Muscle of leg (tissue), 16 donors: Measurements from ENCODE around the gene TRIM77. TPM values are rescaled to one million over a fixed set of nuclear protein-coding genes. Genes with fewer than 3 reads are reported as not detected.
"Not testable (repeated sequence)": the region's sequence is repeated elsewhere in the genome, so short reads cannot be mapped to it uniquely, and the experiment has no call there.

Experiments used
- DNase-seq: peaks from one replicate; pipeline ENCODE4 v3.0.0; 2013
- H3K27ac ChIP-seq: one replicate; pipeline ENCODE4 v1.5.1; 2013; ENCODE audit warnings: mild to moderate bottlenecking, low read length, control low read depth
- H3K27me3 ChIP-seq: one replicate; pipeline ENCODE4 v1.6.1; 2013; ENCODE audit warnings: low read length; ENCODE audit not compliant: control insufficient read depth, insufficient read depth
- H3K36me3 ChIP-seq: one replicate; pipeline ENCODE4 v1.6.1; 2013; ENCODE audit warnings: low read length; ENCODE audit not compliant: control insufficient read depth, insufficient read depth
- H3K4me1 ChIP-seq: one replicate; pipeline ENCODE4 v1.6.1; 2013; ENCODE audit warnings: low read length; ENCODE audit not compliant: control insufficient read depth, insufficient read depth
- H3K4me3 ChIP-seq: one replicate; pipeline ENCODE4 v1.5.1; 2013; ENCODE audit warnings: low read length, control low read depth
- H3K9me3 ChIP-seq: replicated peaks from 2 replicates; pipeline ENCODE4 v1.6.1; 2013; ENCODE audit warnings: low read depth, low read length; ENCODE audit not compliant: control insufficient read depth
- WGBS: methylation state at CpG from one replicate; pipeline ENCODE4 v1.1.5; 2013; ENCODE audit warnings: missing lambda C conversion rate; ENCODE audit not compliant: insufficient coverage; 5-methylcytosine and 5-hydroxymethylcytosine counted together
- long read RNA-seq, 11 donors: transcript quantifications; one replicate each; lab custom pipeline, GENCODE V29; 2026
- polyA plus RNA-seq, 8 donors: library from polyadenylated mRNA; unstranded; fragments of 120-200 nt; gene quantifications; one replicate each; pipeline versions ENCODE4 v1.2.1 to v1.2.3, GENCODE V29; 2013; ENCODE audit warnings: inconsistent platforms in 1 of 8, low replicate concordance in 1 of 8; ENCODE audit not compliant: insufficient read length in 8 of 8, insufficient read depth in 1 of 8
- total RNA-seq: library from RNA; stranded (reverse); fragments of 120-200 nt; gene quantifications from one replicate; pipeline ENCODE4 v1.2.4, GENCODE V29; 2013

The TRIM77 gene, protein sequence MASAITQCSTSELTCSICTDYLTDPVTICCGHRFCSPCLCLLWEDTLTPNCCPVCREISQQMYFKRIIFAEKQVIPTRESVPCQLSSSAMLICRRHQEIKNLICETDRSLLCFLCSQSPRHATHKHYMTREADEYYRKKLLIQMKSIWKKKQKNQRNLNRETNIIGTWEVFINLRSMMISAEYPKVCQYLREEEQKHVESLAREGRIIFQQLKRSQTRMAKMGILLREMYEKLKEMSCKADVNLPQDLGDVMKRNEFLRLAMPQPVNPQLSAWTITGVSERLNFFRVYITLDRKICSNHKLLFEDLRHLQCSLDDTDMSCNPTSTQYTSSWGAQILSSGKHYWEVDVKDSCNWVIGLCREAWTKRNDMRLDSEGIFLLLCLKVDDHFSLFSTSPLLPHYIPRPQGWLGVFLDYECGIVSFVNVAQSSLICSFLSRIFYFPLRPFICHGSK
- total RNA-seq (not detected), polyA plus RNA-seq (not detected)
- long read RNA-seq, donor 1, result 0 reads
- long read RNA-seq, donor 2, result 0 reads
- long read RNA-seq, donor 3, result 0 reads
- long read RNA-seq, donor 4, result 0 reads
- long read RNA-seq, donor 5, result 0 reads
- long read RNA-seq, donor 6, result 0 reads
- long read RNA-seq, donor 7, result 0 reads
- long read RNA-seq, donor 8, result 0 reads
- long read RNA-seq, donor 9, result 0 reads
- long read RNA-seq, donor 10, result 0 reads
- long read RNA-seq, donor 11, result 0 reads

DNA sequence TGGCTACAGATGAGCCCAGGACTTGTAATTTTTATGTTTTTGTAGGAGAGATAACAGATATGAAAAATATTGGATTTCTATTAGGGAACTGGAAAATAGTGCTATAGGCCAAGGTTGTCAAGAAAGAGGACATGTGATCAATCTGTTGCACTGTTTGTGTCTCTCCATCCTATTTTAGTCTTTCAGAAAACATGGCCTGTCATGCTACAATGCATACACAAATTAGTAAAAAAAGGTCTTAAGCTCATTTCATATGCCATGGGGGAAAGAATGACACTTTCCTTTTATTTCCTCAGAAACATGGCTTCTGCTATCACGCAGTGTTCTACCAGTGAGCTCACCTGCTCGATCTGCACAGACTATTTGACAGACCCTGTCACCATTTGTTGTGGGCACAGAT lies at the start of gene TRIM77:
Gene TRIM77 (plus strand): TSS at position 301 of the 400 bp plus-strand sequence. CDS start 0 bp downstream, at position 301.
- not testable (repeated sequence) for DNase-seq, H3K27me3 ChIP-seq, H3K4me3 ChIP-seq, H3K36me3 ChIP-seq, H3K4me1 ChIP-seq, H3K27ac ChIP-seq, H3K9me3 ChIP-seq
- WGBS, result no CpG with 5 or more reads among the region's 2 CpGs

DNA sequence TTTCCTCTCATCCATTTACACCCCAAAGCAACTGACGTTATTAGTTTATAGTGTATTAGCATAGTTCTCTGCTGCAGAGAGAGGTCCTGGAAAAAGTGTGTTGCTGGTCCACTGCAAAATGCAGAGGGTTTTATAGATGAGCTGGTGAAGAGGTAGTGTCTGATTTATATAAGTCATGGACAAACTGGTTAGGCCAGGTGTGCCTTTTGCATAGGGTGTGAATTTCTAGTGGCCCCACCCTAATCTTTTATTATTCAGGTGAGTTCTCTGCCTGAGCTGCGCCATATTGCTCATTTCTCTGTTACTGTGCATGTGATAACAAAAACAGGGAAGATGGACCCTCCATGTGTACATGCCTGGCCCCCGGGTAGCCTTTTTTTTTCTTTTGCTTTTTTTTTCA lies 43.1 kb upstream of the TRIM77 start:
- Histone ChIP-seq H3K4me3 (no peak overlapping the region), H3K36me3 (no peaks in the 10 kb centered on the region), H3K4me1 (no peaks in the 10 kb centered on the region), H3K27ac (no peak overlapping the region), H3K27me3 (no peaks in the 10 kb centered on the region), H3K9me3 (no peaks in the 10 kb centered on the region)
- no peak for DNase-seq
- 88% methylated on average over 1 of the region's 3 CpGs for WGBS

DNA sequence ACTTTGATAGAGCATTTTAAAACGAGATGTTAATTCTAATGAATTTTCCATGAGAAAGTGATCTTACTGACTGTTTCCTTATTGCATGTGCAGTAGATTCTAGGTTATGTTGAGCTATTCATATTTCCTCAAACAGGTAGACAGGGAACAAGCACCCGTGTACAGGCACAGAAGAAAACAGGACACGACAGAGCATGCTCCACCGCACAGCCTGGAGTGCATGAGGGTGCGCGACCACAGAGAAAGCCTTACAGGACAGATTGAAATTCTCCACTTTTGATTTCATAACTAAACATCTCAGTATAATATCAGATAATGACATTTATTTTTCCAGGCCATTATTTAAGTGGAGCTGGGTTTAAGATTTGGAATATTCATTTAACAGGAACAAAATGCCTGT lies 41.9 kb upstream of the TRIM77 start:
- not testable (repeated sequence) for H3K36me3 ChIP-seq, H3K4me1 ChIP-seq, H3K4me3 ChIP-seq, H3K27ac ChIP-seq, H3K27me3 ChIP-seq, H3K9me3 ChIP-seq, DNase-seq
- WGBS, result 73% methylated on average over 2 of the region's 6 CpGs

DNA sequence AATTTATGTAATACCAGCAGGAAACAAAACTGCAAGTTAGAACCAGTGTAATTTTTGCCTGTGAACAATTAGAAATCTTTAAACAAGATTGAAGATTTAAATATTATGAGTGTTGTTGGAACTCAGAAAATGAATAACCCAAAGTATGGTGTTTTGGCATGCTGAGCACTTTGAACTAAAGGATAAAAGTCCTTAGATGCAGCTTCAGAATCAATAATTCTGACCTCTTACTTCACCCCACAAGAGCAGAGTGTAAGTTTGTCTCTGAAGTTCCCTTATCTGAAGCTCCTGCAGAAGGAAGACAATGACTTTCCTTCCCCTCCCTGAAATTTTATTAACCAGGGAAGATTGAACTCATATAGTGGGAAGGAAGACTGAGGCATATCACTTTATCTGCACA lies 40.5 kb upstream of the TRIM77 start:
- H3K4me3 ChIP-seq, H3K4me1 ChIP-seq, H3K27me3 ChIP-seq, DNase-seq, H3K36me3 ChIP-seq, H3K27ac ChIP-seq, H3K9me3 ChIP-seq: not testable (repeated sequence)

DNA sequence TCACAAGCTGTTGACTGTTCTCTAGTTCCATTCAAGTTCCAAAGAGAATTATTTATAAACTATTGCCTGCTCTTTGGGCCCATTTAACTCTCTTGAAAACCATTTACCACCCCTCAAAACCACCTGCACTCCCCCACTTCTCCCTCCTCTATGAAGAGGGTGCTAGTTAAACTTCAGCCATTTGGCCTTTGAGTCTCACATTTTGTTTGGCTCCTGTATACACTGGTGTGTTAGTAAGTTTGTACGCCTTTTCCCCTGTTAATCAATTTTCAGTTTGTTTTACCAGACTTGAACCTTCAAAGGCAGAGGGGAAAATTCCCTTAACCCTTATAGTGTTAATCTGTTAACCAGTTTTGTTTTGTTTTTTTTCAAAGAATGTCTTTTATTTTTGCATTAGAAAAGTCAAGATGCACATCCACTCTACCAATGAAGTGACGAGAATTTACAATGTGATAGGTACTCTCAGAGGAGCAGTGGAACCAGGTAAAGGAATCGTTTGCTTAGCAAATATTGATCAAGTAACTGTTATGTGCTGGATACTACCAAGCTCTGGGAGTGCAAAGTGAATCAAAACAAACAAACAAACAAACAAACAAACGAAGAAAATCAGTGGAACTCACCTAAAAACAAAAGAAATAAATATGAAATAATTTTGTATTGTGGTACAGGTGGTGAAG lies 40.0 kb upstream of the TRIM77 start:
- not testable (repeated sequence) for DNase-seq, H3K27ac ChIP-seq, H3K9me3 ChIP-seq, H3K4me3 ChIP-seq, H3K4me1 ChIP-seq, H3K36me3 ChIP-seq, H3K27me3 ChIP-seq
- no CpG with 5 or more reads among the region's 4 CpGs for WGBS

DNA sequence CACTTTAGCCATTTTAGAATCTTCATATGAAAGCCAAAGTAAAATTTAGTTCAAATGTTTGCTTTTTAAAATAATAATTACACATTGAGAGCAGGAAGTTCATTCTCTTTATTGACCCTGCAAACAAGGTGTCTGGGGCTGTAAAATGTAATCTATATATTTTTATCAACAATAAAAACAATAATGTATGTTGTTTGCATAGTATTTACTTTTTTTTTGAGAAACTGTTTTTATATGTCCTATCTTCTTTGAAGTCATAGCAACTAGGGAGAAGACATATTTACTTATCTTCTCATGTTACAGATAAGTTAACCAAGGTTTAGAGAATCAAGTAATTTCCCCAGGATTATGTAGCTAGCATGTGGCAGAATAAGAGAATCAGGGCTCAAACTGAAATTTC lies 37.6 kb upstream of the TRIM77 start:
- not testable (repeated sequence) for H3K4me3 ChIP-seq, H3K4me1 ChIP-seq, H3K9me3 ChIP-seq, DNase-seq, H3K27me3 ChIP-seq, H3K27ac ChIP-seq, H3K36me3 ChIP-seq

DNA sequence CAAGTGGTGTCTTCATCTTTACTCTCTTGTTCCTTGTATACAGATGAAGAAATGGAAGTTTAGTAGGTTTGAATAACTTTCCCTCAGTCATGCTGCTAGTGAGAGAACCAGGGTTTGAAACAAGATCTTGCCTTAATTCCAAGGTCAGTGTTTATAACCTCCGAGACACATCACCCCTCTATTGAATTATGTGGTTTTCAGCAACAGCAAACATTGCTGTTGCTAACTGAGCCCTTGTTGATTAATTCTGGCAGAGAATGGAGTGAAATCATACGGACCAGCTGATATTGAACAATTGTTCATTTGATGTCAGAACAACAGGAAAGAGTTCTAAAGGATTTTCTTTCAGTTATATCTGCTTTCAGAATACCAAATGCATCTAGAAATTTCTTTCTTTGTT lies 36.7 kb upstream of the TRIM77 start:
- not testable (repeated sequence) for H3K4me3 ChIP-seq, H3K27me3 ChIP-seq, H3K4me1 ChIP-seq, H3K27ac ChIP-seq, DNase-seq, H3K36me3 ChIP-seq, H3K9me3 ChIP-seq
- no CpG with 5 or more reads among the region's 2 CpGs for WGBS

DNA sequence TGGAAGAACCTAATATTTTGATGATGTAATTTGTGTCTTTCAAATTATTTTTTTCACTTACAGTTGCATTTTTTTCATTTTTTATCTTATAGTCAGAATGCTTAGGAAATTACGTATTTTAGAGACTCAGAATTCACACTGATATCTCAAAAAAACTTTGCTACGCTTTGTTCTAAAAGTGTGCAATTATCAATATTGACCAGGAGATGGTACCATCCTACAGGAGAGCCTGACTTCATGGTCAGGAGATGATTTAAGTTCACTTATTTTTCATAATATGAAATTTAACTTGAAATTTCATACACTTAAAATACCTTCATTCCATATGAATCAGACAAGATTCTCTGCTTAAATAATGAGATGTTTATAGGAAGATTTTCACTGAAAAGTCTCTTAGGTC lies 34.7 kb upstream of the TRIM77 start:
- H3K27ac ChIP-seq, H3K9me3 ChIP-seq, H3K4me1 ChIP-seq, H3K36me3 ChIP-seq, DNase-seq, H3K4me3 ChIP-seq, H3K27me3 ChIP-seq: not testable (repeated sequence)
- WGBS, result no CpG with 5 or more reads among the region's 2 CpGs

DNA sequence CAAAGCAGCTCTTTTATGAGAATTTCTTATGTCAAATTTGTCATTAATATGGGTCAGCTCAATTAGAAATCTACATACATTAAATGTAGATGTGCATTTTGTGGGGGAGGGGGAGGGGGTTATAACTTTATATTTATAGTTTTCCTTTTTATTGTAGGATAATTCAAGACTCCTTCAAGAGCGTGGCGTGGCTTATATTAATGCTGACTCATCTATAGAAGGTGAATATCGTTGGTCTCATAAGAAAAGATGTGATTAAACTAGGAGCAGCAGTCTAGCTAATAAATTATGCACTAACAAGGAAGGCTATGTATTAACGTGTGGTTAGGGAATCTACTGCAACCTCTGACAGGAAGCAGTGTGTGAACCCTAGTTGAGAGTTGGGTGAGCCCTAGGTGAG lies 34.2 kb upstream of the TRIM77 start:
- no CpG with 5 or more reads among the region's 4 CpGs for WGBS
- H3K27me3 ChIP-seq, H3K4me1 ChIP-seq, DNase-seq, H3K36me3 ChIP-seq, H3K4me3 ChIP-seq, H3K27ac ChIP-seq, H3K9me3 ChIP-seq: not testable (repeated sequence)

DNA sequence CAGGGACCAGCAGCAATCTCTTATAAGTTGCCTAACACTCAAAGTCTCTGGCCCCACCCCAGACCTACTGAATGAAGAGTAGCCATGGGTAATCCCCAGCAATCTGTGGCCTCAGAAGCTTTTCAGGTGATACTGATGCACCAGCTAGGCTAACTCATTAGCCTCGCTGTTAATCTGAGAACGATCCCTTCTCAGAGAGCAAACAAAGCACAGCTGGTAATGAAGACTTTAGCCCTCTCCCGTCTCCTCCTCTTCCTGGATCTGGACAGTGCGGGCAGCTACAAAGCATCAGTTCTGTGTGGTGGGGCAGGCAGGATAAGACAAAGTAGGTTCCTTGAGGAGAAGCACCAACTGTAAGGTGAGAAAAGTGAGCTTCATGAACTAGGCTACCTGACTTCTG lies 3.0 kb upstream of the TRIM77 start:
- not testable (repeated sequence) for H3K9me3 ChIP-seq, DNase-seq, H3K27ac ChIP-seq, H3K4me3 ChIP-seq, H3K27me3 ChIP-seq, H3K36me3 ChIP-seq, H3K4me1 ChIP-seq
- WGBS, result 86% methylated on average over 1 of the region's 4 CpGs
